GM18870 (cell line): ENCODE data around the gene CAPNS2.

Experiments
- ATAC-seq: cut with Tn5 transposase; IDR thresholded peaks from one replicate; pipeline ENCODE4 v1.9.1; 2021; ENCODE audit warnings: moderate library complexity; ENCODE audit not compliant: unreplicated experiment

CAPNS2 gene

GRCh38 chr16:55566432-55567175, at the start of gene CAPNS2:
Gene CAPNS2, plus strand, starts transcription at chr16:55566684. Its CDS starts 73 bp downstream, at chr16:55566757.
- ATAC-seq, result no peak

- no peak for ATAC-seq
These were observed 44.7 kb upstream of the CAPNS2 start for GRCh38 chr16:55521792-55522191.

- ATAC-seq, result no peak
These were observed 40.0 kb upstream of the CAPNS2 start for GRCh38 chr16:55526441-55526840.

GRCh38 chr16:55527885-55528284, 38.6 kb upstream of the CAPNS2 start:
- ATAC-seq, result no peak

- no peak for ATAC-seq
These were observed 37.5 kb upstream of the CAPNS2 start for GRCh38 chr16:55529018-55529417.

GRCh38 chr16:55530316-55530856, 36.1 kb upstream of the CAPNS2 start:
- no peak for ATAC-seq

GRCh38 chr16:55532227-55532626, 34.3 kb upstream of the CAPNS2 start:
- no peak for ATAC-seq

GRCh38 chr16:55534756-55535155, 31.7 kb upstream of the CAPNS2 start:
- no peak for ATAC-seq

GRCh38 chr16:55539049-55539448, 27.4 kb upstream of the CAPNS2 start:
- ATAC-seq, result no peak

- no peak for ATAC-seq
These were observed 27.0 kb upstream of the CAPNS2 start for GRCh38 chr16:55539488-55539887.

- ATAC-seq, result no peak
These were observed 26.3 kb upstream of the CAPNS2 start for GRCh38 chr16:55540221-55540620.

GRCh38 chr16:55542459-55543082, 23.9 kb upstream of the CAPNS2 start:
- no peak for ATAC-seq

GRCh38 chr16:55543472-55543871, 23.0 kb upstream of the CAPNS2 start:
- ATAC-seq, result no peak

- ATAC-seq, result no peak
These were observed 13.9 kb upstream of the CAPNS2 start for GRCh38 chr16:55552621-55553020.

GRCh38 chr16:55555436-55555835, 11.0 kb upstream of the CAPNS2 start:
- ATAC-seq, result no peak

- no peak for ATAC-seq
These were observed 9.3 kb upstream of the CAPNS2 start for GRCh38 chr16:55557186-55557585.

GRCh38 chr16:55559233-55559632, 7.3 kb upstream of the CAPNS2 start:
- no peak for ATAC-seq

- ATAC-seq, result no peak
These were observed 6.5 kb upstream of the CAPNS2 start for GRCh38 chr16:55559933-55560516.

GRCh38 chr16:55561319-55561848, 5.1 kb upstream of the CAPNS2 start:
- no peak for ATAC-seq

- no peak for ATAC-seq
These were observed 3.5 kb upstream of the CAPNS2 start for GRCh38 chr16:55562936-55563335.

GRCh38 chr16:55563797-55564196, 2.7 kb upstream of the CAPNS2 start:
- no peak for ATAC-seq

GRCh38 chr16:55565086-55565485, 1.4 kb upstream of the CAPNS2 start:
- ATAC-seq, result no peak
